ENCODE data around the gene NLRC5.

GRCh38 chr16:57098188-57098841 lies 109.0 kb downstream of the NLRC5 start:
- TF ChIP-seq, protein P1, sequence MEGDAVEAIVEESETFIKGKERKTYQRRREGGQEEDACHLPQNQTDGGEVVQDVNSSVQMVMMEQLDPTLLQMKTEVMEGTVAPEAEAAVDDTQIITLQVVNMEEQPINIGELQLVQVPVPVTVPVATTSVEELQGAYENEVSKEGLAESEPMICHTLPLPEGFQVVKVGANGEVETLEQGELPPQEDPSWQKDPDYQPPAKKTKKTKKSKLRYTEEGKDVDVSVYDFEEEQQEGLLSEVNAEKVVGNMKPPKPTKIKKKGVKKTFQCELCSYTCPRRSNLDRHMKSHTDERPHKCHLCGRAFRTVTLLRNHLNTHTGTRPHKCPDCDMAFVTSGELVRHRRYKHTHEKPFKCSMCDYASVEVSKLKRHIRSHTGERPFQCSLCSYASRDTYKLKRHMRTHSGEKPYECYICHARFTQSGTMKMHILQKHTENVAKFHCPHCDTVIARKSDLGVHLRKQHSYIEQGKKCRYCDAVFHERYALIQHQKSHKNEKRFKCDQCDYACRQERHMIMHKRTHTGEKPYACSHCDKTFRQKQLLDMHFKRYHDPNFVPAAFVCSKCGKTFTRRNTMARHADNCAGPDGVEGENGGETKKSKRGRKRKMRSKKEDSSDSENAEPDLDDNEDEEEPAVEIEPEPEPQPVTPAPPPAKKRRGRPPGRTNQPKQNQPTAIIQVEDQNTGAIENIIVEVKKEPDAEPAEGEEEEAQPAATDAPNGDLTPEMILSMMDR (IDR thresholded peaks at IDR 0.05; ENCODE audit: low read depth, low read length), result no peak
- TF ChIP-seq POLR2A (IDR thresholded peaks at IDR 0.05; ENCODE audit: extremely low read depth, insufficient read length), result no peak

All from NB4 (cell line).